DND-41 (cell line): Measurements from ENCODE around the gene ATG14.

ENCODE experiments used
- ATAC-seq: fragments of 200-7000 bp; cut with Tn5 transposase; 3 replicates; pipeline ENCODE4 v1.9.1; 2021; ENCODE audit warnings: low read depth; ENCODE audit not compliant: insufficient read depth
- DNase-seq: peaks from one replicate; pipeline ENCODE4 v3.0.0-alpha.2; 2020
- H2AFZ ChIP-seq: 2 replicates; pipeline ENCODE4 v1.6.0; 2012; ENCODE audit warnings: low read depth, low read length
- H3K27ac ChIP-seq: 2 replicates; pipeline ENCODE4 v1.5.1; 2012; ENCODE audit warnings: low read length, inconsistent platforms
- H3K27me3 ChIP-seq: fragments of 200-600 bp; sonication (generic); 2 replicates; pipeline ENCODE4 v1.6.0; 2012; ENCODE audit warnings: low read length, mild to moderate bottlenecking, inconsistent platforms; ENCODE audit not compliant: insufficient read depth, poor library complexity
- H3K36me3 ChIP-seq: 2 replicates; pipeline ENCODE4 v1.5.1; 2012; ENCODE audit warnings: low read length, inconsistent platforms; ENCODE audit not compliant: insufficient read depth
- H3K4me1 ChIP-seq: 2 replicates; pipeline ENCODE4 v1.5.1; 2012; ENCODE audit warnings: mild to moderate bottlenecking, low read length; ENCODE audit not compliant: insufficient read depth
- H3K4me2 ChIP-seq: 2 replicates; pipeline ENCODE4 v1.6.0; 2012; ENCODE audit warnings: mild to moderate bottlenecking, moderate library complexity, low read length, inconsistent platforms; ENCODE audit not compliant: insufficient read depth
- H3K4me3 ChIP-seq, 2 experiments: fragments of 200-600 bp in 1 of 2; shearing (Covaris generic) in 1 of 2; 2 replicates each; pipeline ENCODE4 v1.5.1; 2012 to 2016; ENCODE audit warnings: inconsistent platforms in 2 of 2, low read length in 2 of 2, mild to moderate bottlenecking in 2 of 2, low read depth in 1 of 2, moderate library complexity in 1 of 2
- H3K79me2 ChIP-seq: 2 replicates; pipeline ENCODE4 v1.6.0; 2012; ENCODE audit warnings: low read length, inconsistent platforms; ENCODE audit not compliant: insufficient read depth
- H3K9ac ChIP-seq: 2 replicates; pipeline ENCODE4 v1.6.0; 2012; ENCODE audit warnings: low read depth, mild to moderate bottlenecking, inconsistent platforms, low read length, moderate library complexity
- H3K9me3 ChIP-seq: 2 replicates; pipeline ENCODE4 v1.5.1; 2012; ENCODE audit warnings: low read length, moderate library complexity, mild to moderate bottlenecking, inconsistent platforms; ENCODE audit not compliant: insufficient read depth, severe bottlenecking
- H4K20me1 ChIP-seq: 2 replicates; pipeline ENCODE4 v1.6.0; 2012; ENCODE audit warnings: low read length; ENCODE audit not compliant: insufficient read depth
- CTCF ChIP-seq: IDR thresholded peaks from 2 replicates; pipeline ENCODE4 v1.5.1; 2012; ENCODE audit warnings: borderline replicate concordance, low read length, moderate library complexity, mild to moderate bottlenecking; ENCODE audit not compliant: poor library complexity, severe bottlenecking; ENCODE audit errors: extremely low read depth
- EZH2 ChIP-seq: IDR thresholded peaks from 3 replicates; pipeline ENCODE4 v1.6.1; 2012; ENCODE audit warnings: borderline replicate concordance, low read depth, mild to moderate bottlenecking, moderate library complexity, low read length, inconsistent platforms; ENCODE audit not compliant: severe bottlenecking

ATG14 gene

GRCh38 chr14:55399183-55399582, 12.4 kb downstream of the ATG14 start:
- Histone ChIP-seq H2AFZ (no peak overlapping the region), H3K9ac (no peak overlapping the region), H3K4me3 (no peak overlapping the region), H3K36me3 (peaks cover 8% of the 10 kb centered on the region; the same call in 1 of the 2 replicates), H3K4me1 (no peaks in the 10 kb centered on the region), H3K9me3 (no peaks in the 10 kb centered on the region), H3K27me3 (no peaks in the 10 kb centered on the region), H3K79me2 (peaks cover 37% of the 10 kb centered on the region), H3K27ac (no peak overlapping the region), H3K4me2 (no peak overlapping the region), H4K20me1 (peaks cover 10% of the 10 kb centered on the region; the same call in 1 of the 2 replicates)
- DNase-seq (no peak), ATAC-seq (no peak)
- no peak for TF ChIP-seq CTCF
- TF ChIP-seq EZH2: no peak

- ATAC-seq: no peak
- H3K27me3 ChIP-seq: no peaks in the 10 kb centered on the region
- H3K9ac ChIP-seq: no peak overlapping the region
- DNase-seq: no peak
- no peaks in the 10 kb centered on the region for H3K9me3 ChIP-seq
- no peak overlapping the region for H3K4me3 ChIP-seq
- H3K36me3 ChIP-seq: peaks cover 8% of the 10 kb centered on the region; the same call in 1 of the 2 replicates
- no peak overlapping the region for H3K27ac ChIP-seq
- H2AFZ ChIP-seq: no peak overlapping the region
- no peaks in the 10 kb centered on the region for H3K4me1 ChIP-seq
- peaks cover 10% of the 10 kb centered on the region; the same call in 1 of the 2 replicates for H4K20me1 ChIP-seq
- H3K4me2 ChIP-seq: no peak overlapping the region
- H3K79me2 ChIP-seq: peaks cover 34% of the 10 kb centered on the region
- TF ChIP-seq CTCF: no peak
- TF ChIP-seq EZH2: no peak
These were observed 13.0 kb downstream of the ATG14 start for GRCh38 chr14:55398679-55399078.

DNA sequence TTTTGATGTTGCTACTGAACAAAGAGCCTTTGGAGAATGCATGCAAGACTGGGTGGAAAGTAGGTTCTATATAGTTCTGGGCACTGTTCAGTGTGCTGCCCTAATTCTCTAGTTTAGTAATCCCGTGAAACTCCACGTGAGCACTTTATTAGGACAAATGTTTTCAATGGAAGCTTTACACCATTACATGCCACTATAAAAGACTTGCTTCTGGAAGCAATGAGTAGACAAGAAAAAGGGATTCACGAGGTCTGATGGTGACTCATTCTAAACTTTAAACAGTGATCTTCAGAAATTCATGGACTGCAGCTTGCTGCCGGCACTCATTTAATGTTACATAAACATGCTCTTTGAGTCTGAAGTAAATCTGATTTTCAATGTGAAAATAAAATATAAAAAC, 22.3 kb downstream of the ATG14 start:
- Histone ChIP-seq H4K20me1 (peaks cover 4% of the 10 kb centered on the region; the same call in 1 of the 2 replicates), H3K4me2 (no peak overlapping the region), H3K4me3 (no peak overlapping the region), H3K36me3 (peaks cover 41% of the 10 kb centered on the region), H3K9ac (no peak overlapping the region), H3K79me2 (no peaks in the 10 kb centered on the region), H2AFZ (no peak overlapping the region), H3K27me3 (no peaks in the 10 kb centered on the region), H3K9me3 (no peaks in the 10 kb centered on the region), H3K4me1 (no peaks in the 10 kb centered on the region), H3K27ac (no peak overlapping the region)
- TF ChIP-seq EZH2 (no peak), CTCF (no peak)
- no peak for DNase-seq
- ATAC-seq: no peak

GRCh38 chr14:55388160-55388559, 23.5 kb downstream of the ATG14 start:
- ATAC-seq (no peak), DNase-seq (no peak)
- Histone ChIP-seq H3K4me1 (no peaks in the 10 kb centered on the region), H3K9me3 (no peaks in the 10 kb centered on the region), H3K79me2 (no peaks in the 10 kb centered on the region), H3K4me2 (no peak overlapping the region), H3K4me3 (no peak overlapping the region), H2AFZ (no peak overlapping the region), H3K27ac (no peak overlapping the region), H3K27me3 (no peaks in the 10 kb centered on the region), H3K9ac (no peak overlapping the region), H4K20me1 (peaks cover 4% of the 10 kb centered on the region; the same call in 1 of the 2 replicates), H3K36me3 (peaks cover 48% of the 10 kb centered on the region)
- no peak for TF ChIP-seq EZH2
